GM08714 (cell line): Measurements from ENCODE around the gene PDSS2.

Source experiments
- H3K4me3 ChIP-seq: fragments of 200-500 bp; sonication (Bioruptor generic); 2 replicates; pipeline ENCODE4 v1.5.1; 2014; ENCODE audit warnings: mild to moderate bottlenecking, low read length, inconsistent platforms
- ZNF274 ChIP-seq: IDR thresholded peaks from 2 replicates; pipeline ENCODE4 v1.6.1; 2012; ENCODE audit warnings: mild to moderate bottlenecking, low read depth, low read length

The PDSS2 gene

DNA sequence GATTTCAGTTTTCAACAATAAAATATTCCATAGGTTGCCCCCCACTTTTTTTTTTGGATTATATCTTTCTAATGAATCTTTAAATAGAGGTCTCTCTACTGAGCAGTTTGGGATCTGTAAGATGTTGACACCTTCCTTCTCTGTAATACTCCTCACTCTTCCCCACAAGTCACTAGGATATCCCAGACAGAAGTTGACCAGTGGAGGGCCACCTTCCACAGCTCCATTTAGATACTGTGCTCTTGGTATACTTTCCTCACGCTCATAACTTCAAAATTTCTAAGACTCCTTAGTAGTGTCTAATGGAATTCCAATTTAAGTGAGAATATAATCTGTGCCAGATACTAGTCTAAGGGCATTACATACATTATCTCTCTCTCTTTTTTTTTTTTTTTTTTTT, 185.1 kb downstream of the PDSS2 start:
- no peak overlapping the region for H3K4me3 ChIP-seq
- TF ChIP-seq ZNF274, result no peak

DNA sequence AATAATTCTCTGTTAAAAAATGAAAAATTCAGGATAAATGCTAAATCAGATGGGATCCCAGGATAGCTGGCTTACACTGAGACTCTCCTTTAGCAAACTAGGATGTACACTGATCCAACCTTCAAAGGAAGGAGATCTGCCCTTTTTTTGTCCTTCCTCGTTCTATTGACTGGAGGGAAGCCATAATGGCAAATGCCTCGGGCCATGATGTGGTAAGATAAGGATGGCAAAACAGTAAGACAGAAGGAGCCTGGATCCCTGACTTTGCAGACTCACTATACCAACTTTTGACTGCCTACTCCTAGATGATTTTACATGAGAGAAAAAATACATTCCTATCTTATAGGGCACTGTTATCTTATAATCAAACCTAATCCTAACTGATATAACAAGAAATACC, 187.1 kb downstream of the PDSS2 start:
- no peak for TF ChIP-seq ZNF274
- no peak overlapping the region for H3K4me3 ChIP-seq

DNA sequence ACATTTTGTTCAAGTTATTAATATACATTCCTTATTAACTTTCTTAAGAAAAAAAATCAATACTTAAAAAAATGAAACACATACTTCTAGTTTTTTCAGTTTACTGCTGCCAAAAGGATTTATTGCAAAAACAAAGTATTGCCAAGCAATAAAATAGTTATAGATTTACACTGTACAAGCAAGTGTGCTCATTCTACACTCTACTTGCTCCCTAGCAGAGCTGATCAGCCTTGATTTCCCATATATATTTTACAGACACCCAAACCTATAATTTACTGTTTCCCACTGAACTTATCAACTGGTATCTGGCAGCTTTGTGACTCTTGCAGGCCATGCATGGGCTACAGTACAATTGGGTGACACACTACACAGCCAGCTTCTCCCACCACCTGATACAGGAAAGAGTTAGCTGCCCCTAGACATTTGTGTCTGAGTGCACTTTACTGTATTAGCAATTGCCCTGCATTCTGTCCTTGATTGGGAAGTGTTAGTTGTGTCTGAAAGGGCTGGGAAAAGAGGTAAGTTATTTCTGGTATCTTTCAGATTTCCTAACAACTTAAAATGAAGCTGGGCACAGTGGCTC, 188.1 kb downstream of the PDSS2 start:
- TF ChIP-seq ZNF274, result no peak
- no peak overlapping the region for H3K4me3 ChIP-seq

DNA sequence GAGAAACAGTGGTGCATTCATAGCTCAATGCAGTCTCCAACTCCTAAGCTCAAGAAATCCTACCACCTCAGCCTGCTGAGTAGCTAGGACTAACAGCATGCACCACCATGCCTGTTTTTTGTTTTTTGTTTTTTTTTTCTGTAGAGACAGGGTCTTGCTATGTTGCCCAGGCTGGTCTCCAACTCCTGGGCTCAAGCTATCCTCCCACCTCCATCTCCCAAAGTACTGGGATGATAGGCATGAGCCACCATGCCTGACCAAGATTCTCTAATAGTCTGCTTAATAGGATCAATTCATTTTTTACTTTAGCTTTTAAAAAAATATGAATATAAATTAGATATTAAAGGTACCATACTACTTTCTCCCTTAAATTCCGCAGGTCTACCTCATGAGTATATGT, 191.7 kb downstream of the PDSS2 start:
- TF ChIP-seq ZNF274, result no peak
- H3K4me3 ChIP-seq, result no peak overlapping the region

DNA sequence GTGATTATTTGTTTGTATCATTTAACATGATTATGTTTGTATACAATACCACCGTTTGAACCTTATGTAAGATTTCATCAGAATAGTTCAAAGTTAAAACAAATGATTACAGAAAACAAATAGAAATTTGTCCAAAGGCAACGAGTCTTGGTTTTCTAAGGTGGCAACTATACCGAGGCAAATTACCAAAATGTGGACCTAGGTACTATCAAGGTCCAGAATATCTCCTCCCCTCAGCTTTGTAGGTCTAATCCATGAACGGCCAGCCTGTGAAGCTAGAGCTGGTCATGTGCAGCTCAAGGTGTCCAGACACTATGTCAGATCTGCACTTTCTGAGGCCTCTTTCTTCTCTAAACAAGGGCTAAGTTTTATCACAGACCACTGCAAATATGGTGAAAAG, 192.4 kb downstream of the PDSS2 start:
- no peak overlapping the region for H3K4me3 ChIP-seq
- TF ChIP-seq ZNF274, result no peak

GRCh38 chr6:107266563-107266962, 192.8 kb downstream of the PDSS2 start:
- no peak for TF ChIP-seq ZNF274
- H3K4me3 ChIP-seq, result no peak overlapping the region

GRCh38 chr6:107264357-107264840, 195.0 kb downstream of the PDSS2 start:
- H3K4me3 ChIP-seq, result no peak overlapping the region
- TF ChIP-seq ZNF274, result no peak

DNA sequence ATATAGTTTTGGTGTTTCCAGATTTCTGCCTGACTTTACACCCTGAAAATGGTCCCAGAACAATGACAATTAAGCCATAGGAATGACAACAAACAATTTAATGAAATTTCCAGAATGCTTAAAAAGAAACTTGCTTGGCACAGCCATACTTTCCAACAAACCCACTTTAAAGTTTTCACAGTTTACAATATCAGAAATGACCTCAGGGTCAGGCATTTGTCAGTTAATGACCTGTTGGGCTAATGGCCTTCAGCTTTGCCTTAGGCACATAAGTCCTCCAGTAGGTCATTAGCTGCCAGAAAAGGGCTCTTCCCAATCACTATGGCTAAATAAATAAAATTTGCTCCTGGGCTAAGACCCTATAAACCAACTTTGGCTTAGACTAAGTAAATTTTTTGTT, 199.4 kb downstream of the PDSS2 start:
- no peak overlapping the region for H3K4me3 ChIP-seq
- no peak for TF ChIP-seq ZNF274

DNA sequence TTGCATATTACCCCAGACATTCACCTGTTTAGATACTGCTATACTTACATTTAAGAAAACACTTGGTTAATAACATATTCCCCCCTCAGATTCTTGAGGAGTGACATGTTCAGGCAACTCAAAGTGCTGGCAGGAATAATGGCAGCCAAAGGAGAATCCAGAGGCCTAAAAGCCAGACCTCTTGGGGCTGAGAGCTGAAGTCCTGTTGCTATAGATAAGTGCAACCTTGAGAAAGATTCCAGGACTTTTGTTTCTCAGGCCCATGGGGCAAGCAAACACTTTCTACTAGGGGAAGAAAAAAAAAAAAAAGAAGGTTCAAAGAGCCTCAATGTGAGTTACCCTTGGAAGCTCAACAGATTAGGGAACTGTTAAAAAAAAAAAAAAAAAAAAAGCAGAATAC, 211.2 kb downstream of the PDSS2 start:
- H3K4me3 ChIP-seq, result no peak overlapping the region
- no peak for TF ChIP-seq ZNF274

DNA sequence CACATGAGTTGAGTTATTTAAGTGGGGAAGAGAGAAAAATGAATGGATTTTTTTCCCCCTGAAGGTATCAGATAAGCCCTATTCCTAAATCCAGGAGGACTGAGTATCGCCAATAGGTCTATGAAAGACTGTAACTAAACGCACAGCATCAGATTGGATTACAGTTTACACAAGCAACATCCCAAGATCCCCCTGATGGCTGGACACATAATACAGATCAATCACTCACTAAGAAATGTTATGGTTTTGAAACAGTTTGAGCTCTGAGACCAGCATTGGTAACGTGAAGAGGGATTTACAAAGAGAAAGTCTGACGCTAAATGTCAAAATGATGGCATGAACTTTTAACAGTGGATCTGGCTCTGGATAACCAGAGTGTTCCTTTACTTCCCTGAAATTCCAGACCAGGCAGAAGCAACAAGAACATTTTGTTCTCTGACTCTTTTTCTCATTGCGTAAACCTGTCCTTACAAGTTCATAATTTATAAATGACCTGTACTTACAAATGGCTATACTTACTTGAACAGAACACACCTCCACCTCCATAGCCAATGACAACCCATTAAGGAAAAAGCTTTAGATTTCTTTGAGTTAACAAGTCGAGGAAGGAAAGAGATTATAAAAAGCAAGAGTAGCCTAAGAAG, 212.3 kb downstream of the PDSS2 start:
- H3K4me3 ChIP-seq, result no peak overlapping the region
- no peak for TF ChIP-seq ZNF274

- no peak overlapping the region for H3K4me3 ChIP-seq
- no peak for TF ChIP-seq ZNF274
Measured at GRCh38 chr6:107246249-107246971, 213.0 kb downstream of the PDSS2 start.

DNA sequence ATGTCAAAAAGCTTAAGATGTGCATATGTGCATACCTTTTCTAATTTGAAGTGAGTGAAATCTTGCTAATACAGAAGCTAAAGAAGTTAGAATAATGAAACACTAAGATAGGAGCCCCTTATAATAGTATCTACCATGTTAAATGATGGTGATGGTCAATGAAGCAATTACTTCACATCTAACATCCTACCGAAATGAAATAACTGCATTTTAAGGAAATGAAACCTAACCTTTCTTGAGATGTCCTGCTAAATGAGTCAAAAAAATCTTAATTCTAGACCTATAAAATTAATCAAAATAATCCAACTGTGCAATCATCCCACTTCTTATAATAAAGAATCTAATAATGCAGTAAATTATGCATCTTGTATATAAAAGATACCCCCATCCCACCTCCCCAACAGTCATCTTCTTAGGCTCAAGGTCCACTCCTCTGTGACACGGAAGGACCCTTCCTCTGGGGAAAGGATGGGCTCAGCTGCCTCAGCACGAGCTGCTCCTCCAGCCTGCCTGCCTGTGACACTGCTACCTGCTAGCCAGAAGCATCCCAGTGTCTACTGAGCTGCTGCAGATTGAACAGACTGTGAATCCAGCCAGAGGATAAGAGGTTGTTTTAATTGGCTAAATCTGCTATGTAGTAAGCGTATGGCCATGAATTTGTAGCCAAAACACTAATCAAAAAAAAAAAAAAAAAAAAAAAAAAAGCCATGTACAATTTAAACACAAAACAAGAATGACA, 214.5 kb downstream of the PDSS2 start:
- no peak for TF ChIP-seq ZNF274

GRCh38 chr6:107244082-107244741, 215.2 kb downstream of the PDSS2 start:
- no peak for TF ChIP-seq ZNF274
- no peak overlapping the region for H3K4me3 ChIP-seq

More for the DNA sequence above, 214.5 kb downstream of the PDSS2 start:
- H3K4me3 ChIP-seq, result no peak overlapping the region

DNA sequence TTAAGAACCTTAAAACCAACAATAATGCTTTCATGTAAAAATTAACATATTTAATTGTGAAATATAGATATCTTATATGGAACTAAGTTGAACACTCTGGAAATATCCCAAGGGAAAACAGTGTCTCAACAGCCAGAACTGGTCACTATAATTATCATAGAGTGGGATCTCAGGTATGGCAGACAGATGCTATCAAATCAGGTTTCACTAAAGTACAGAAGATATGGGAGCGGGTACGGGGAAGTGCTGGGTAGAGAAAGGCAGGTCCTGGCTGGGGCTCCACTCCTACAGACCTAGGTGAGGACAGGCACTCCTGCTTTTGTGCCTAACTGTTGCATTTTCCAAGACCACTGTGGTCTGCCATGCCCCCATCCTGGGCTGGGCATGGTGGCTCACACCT, 215.9 kb downstream of the PDSS2 start:
- no peak for TF ChIP-seq ZNF274
- H3K4me3 ChIP-seq, result no peak overlapping the region
